ENCODE results near the gene ISG20.
"Not testable (repeated sequence)": the region's sequence is repeated elsewhere in the genome, so short reads cannot be mapped to it uniquely, and the experiment has no call there.

Gene ISG20

DNA sequence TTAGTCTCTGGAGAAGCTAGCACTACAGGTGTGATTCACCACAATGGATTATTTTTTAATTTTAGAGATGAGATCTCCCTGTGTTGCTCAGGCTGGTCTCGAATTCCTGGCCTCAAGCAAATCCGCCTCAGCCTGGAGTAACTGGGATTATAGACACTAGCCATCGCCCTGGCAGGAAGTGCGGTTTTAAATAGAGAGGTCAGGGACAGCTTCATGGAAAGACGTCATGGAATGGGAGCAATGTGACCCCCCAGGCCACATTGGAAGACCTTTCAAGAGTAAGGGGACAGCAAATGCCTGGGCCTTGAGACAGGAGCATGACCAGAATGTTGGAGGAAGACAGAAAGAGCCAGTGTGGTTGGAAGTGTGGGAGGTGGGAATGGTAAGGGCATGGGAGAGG lies 2.2 kb upstream of the ISG20 start:
- no peak for DNase-seq (ENCODE audit: low read depth)

DNA sequence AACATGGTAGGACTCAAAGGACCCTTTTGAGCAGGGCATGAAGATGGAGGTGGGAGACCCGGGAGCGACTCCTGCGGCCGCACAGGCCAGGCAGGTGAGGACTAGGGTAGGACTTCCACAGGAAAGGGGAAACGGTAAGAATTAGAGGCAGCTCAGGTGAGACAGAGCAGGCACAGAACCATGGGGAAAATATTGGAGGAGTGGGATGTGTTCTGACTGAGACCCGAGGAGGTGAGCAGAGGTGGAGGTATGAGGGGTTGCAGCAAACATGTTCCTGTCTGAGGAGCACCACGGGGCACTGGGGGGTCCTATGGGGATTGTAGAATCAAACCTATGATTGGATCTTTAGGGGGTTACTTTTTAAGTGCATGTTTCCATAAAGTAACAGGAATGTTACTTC lies 1.4 kb upstream of the ISG20 start:
- no peak for DNase-seq (ENCODE audit: low read depth)

DNA sequence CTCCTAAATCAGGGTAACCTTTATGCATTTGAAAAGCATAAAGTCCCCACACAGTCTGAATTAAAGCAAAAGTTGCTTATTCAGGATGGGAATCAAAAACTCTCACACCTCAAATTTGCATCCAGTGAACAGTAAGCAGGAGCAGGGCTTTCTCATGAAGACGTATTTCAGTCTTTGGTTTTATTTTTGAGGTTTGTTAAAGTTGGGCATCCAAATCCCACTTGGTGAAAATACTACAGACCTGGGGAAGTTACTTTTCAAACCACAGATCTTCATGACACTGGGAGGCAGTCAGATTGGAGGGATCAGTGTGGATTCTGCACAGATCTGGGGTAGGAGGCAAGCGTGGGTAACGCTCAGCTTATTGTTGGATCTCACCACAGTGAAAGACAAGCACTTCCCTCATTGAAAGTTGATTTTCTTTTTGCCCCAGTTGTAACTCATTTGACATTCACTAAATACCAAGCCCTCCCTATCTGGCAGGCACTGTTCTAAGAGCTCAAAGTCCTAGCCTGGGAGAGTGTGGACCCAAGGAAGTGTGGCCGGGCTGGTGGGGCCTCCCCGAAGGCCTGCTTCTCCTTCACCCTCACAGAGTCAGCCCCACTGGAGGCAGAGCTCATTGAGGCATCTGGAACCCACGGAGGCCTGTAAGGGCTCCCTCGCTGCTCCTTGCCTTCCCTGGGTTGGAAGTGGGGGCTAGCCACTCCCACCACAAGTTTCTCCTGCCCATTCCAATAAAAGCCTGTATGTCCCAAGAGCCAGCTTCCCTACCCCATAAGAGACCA lies 783 bp upstream of the ISG20 start:
- no peak for DNase-seq (ENCODE audit: low read depth)

- no peak for DNase-seq (ENCODE audit: low read depth)
These were observed 3.2 kb downstream of the ISG20 start for GRCh38 chr15:88641959-88642452.

GRCh38 chr15:88642514-88642913 lies 3.7 kb downstream of the ISG20 start:
- DNase-seq (ENCODE audit: low read depth), result not testable (repeated sequence)

- no peak for DNase-seq (ENCODE audit: low read depth)
These were observed 5.9 kb downstream of the ISG20 start for GRCh38 chr15:88644741-88645140.

- no peak for DNase-seq (ENCODE audit: low read depth)
These were observed 6.6 kb downstream of the ISG20 start for GRCh38 chr15:88645171-88646087.

- no peak for DNase-seq (ENCODE audit: low read depth)
These were observed 7.2 kb downstream of the ISG20 start for GRCh38 chr15:88646088-88646405.

DNA sequence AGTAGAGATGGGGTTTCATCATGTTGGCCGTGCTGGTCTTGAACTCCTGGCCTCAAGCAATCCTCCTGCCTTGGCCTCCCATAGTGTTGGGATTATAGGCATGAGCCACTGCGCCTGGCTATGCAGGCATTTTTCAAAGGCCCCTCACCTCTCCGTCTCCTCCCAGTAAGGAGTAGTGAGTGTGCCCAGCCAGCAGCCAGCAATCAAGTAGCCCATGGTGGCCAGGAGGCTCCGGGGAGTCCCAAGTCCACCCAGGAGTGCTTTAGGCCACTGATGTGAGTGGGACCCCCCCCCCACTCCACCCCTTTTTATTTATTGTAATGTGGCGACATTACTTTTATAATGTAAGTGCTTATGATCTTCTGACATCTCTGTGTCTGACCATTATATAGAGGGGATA lies 8.1 kb downstream of the ISG20 start:
- DNase-seq (ENCODE audit: low read depth), result no peak

DNA sequence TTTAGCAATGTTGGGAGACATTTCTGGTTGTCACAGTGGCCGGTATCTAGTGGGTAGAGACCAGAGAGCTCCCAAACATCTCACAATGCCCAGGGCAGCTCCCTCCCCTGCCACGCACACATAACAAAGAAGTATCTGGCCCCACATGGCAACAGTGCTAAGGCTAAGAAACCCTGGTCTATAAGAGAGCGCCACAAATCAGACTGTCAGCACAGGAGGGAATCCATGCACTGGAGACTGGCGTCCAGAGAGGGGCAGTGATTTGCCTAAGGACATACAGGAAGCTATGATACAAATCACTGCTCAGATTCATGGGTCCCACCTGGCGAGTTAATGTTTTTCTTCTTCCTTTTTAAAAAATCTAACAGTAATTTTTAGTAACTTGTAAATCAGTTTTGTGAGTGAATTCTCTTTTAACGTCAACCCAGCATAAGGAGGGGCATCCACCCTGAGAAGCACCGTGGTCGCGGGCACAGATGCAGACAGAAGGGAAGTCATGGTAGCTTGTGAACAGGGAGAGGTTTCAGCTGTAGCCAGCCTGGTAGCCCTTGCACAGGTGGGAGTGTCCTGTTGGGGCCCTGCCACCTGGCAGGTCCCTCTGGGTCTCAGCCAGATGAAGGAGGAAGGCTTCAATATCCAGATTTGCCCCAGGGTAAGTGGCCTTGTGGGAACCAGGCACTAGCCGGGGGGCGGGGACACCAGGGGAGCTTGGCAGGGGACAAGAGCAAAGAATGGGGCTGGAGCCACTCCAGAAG lies 8.7 kb downstream of the ISG20 start:
- no peak for DNase-seq (ENCODE audit: low read depth)

- DNase-seq (ENCODE audit: low read depth), result no peak
These were observed 9.8 kb downstream of the ISG20 start for GRCh38 chr15:88648357-88649214.

GRCh38 chr15:88649286-88649733 lies 10.5 kb downstream of the ISG20 start:
- peak; percentile 78 for DNase-seq (ENCODE audit: low read depth)

DNA sequence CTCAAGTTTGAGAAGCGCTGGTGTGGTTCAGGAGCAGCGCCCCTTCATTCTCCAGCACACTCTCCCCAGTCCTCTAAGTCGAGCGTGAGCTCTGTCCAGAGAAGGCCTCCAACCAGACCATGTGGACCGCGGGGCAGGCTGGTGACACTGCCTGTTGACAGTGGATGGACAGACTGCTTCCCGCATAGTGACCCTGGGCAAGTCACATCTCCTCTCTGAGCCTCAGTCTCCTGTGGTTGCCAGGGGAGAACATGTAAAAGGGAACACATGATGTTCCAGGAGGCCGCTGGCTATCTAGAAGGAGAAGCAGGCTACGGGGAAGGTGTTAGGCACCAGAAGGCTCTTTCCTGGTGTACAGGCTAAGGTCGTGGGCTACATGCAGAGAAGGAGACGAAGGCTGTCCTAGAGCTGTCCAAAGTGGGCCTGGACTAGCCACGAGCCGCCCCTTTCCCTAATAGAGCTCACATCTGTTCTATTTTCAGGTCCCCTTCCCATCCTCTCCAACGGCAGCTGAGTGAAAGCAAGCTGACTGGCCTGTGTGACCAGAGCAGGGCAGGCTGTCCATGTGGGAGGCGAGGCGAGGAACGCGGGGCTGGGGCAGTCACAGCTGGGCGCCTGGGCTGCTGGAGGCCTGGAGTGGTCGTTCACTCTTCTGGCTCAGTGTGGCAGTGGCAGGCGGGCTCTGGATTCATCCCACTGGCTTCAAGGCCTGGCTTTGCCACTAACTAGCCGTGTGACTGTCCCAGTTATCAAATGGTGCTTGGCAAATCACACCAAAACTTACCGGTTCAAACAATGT lies 11.1 kb downstream of the ISG20 start:
- no peak for DNase-seq (ENCODE audit: low read depth)

- DNase-seq (ENCODE audit: low read depth), result no peak
These were observed 11.7 kb downstream of the ISG20 start for GRCh38 chr15:88650556-88650955.

DNA sequence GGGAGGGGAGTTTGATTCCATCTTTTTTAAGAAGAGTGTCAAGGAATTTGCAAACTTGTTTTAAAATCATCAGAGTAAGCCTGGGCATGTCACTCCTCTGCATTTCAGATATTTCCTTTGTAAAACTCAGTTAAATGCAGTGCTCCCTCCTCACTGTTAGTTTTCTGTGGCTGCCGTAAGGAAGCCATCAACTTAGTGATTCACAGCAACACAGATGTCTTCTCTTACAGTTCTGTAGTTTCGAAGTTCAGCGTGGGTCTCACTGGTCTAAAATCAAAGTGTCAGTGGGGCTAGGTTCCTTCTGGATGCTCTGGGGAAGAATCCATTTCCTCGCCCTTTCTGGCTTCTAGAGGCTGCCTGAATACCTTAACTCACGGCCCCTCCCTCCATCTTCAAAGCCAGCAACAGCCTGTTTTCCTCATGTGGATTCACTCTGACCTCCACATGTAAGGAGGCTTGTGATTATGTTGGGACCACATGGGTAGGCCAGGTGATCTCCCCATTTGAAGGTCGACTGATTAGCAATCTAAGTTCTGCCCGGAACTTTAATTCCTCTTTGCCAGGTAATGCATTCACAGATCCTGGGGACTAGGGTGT lies 12.4 kb downstream of the ISG20 start:
- no peak for DNase-seq (ENCODE audit: low read depth)

GRCh38 chr15:88651971-88652370 lies 13.2 kb downstream of the ISG20 start:
- DNase-seq (ENCODE audit: low read depth), result no peak

- no peak for DNase-seq (ENCODE audit: low read depth)
These were observed 13.8 kb downstream of the ISG20 start for GRCh38 chr15:88652456-88653199.

GRCh38 chr15:88653200-88654064 lies 14.6 kb downstream of the ISG20 start:
- no peak for DNase-seq (ENCODE audit: low read depth)

All from HS-5 (cell line).